IPS-18c (cell line): ENCODE data around the gene ZNF614.
"Not testable (repeated sequence)": the region's sequence is repeated elsewhere in the genome, so short reads cannot be mapped to it uniquely, and the experiment has no call there.

Experiments
- H3K4me3 ChIP-seq: 2 replicates; pipeline ENCODE4 v1.7.0; 2013; ENCODE audit warnings: low read depth, mild to moderate bottlenecking, low read length, moderate library complexity; ENCODE audit not compliant: insufficient read depth
- H3K9me3 ChIP-seq: one replicate; pipeline ENCODE4 v1.6.1; 2013; ENCODE audit warnings: mild to moderate bottlenecking, low read length, moderate library complexity; ENCODE audit not compliant: control insufficient read depth, insufficient read depth

Gene ZNF614

GRCh38 chr19:52028027-52028779 lies at the start of gene ZNF614:
ZNF614 (minus strand) TSS chr19:52028379; CDS start chr19:52025745, 2,634 bp downstream.
- Histone ChIP-seq H3K9me3 (peaks cover 9% of the 10 kb centered on the region), H3K4me3 (peak within 1 kb of the TSS; percentile 89)

GRCh38 chr19:52070496-52070895 lies 42.3 kb upstream of the ZNF614 start:
- Histone ChIP-seq H3K9me3 (peaks cover 18% of the 10 kb centered on the region), H3K4me3 (no peak overlapping the region)

GRCh38 chr19:52069653-52070052 lies 41.5 kb upstream of the ZNF614 start:
- no peak overlapping the region for H3K4me3 ChIP-seq

GRCh38 chr19:52066258-52066863 lies 38.2 kb upstream of the ZNF614 start:
- H3K9me3 ChIP-seq: peaks cover 22% of the 10 kb centered on the region

More at GRCh38 chr19:52069653-52070052, 41.5 kb upstream of the ZNF614 start:
- H3K9me3 ChIP-seq: peaks cover 22% of the 10 kb centered on the region

GRCh38 chr19:52065399-52065798 lies 37.2 kb upstream of the ZNF614 start:
- peaks cover 20% of the 10 kb centered on the region for H3K9me3 ChIP-seq
- H3K4me3 ChIP-seq: no peak overlapping the region

More at GRCh38 chr19:52066258-52066863, 38.2 kb upstream of the ZNF614 start:
- H3K4me3 ChIP-seq: no peak overlapping the region

GRCh38 chr19:52056480-52056879 lies 28.3 kb upstream of the ZNF614 start:
- H3K4me3 ChIP-seq, H3K9me3 ChIP-seq: not testable (repeated sequence)

GRCh38 chr19:52051736-52052135 lies 23.6 kb upstream of the ZNF614 start:
- not testable (repeated sequence) for H3K4me3 ChIP-seq, H3K9me3 ChIP-seq

- peak within 1 kb of the TSS; percentile 84 for H3K4me3 ChIP-seq
- no peaks in the 10 kb centered on the region for H3K9me3 ChIP-seq
Observed at GRCh38 chr19:52048555-52049501, 20.6 kb upstream of the ZNF614 start, which contains the start of gene ZNF432. ZNF432 (minus strand) TSS chr19:52048838; CDS start chr19:52046868, 1,970 bp downstream.

GRCh38 chr19:52039169-52039568 lies 11.0 kb upstream of the ZNF614 start:
- H3K9me3 ChIP-seq: peaks cover 15% of the 10 kb centered on the region

GRCh38 chr19:52034051-52034728 lies 6.0 kb upstream of the ZNF614 start:
- H3K4me3 ChIP-seq: no peak overlapping the region

More at GRCh38 chr19:52039169-52039568, 11.0 kb upstream of the ZNF614 start:
- H3K4me3 ChIP-seq: no peak overlapping the region

GRCh38 chr19:52028780-52029123 lies 573 bp upstream of the ZNF614 start:
- H3K4me3 ChIP-seq: peak overlapping the region; percentile 89
- H3K9me3 ChIP-seq: peaks cover 10% of the 10 kb centered on the region

More at GRCh38 chr19:52034051-52034728, 6.0 kb upstream of the ZNF614 start:
- H3K9me3 ChIP-seq: peaks cover 24% of the 10 kb centered on the region

- H3K9me3 ChIP-seq: peaks cover 11% of the 10 kb centered on the region
- H3K4me3 ChIP-seq: not testable (repeated sequence)
Observed at GRCh38 chr19:52026255-52026990, 1.8 kb downstream of the ZNF614 start.

GRCh38 chr19:52024478-52024877 lies 3.7 kb downstream of the ZNF614 start:
- not testable (repeated sequence) for H3K4me3 ChIP-seq
- H3K9me3 ChIP-seq: peaks cover 11% of the 10 kb centered on the region

GRCh38 chr19:52022193-52022592 lies 6.0 kb downstream of the ZNF614 start:
- H3K4me3 ChIP-seq: no peak overlapping the region
- peaks cover 11% of the 10 kb centered on the region for H3K9me3 ChIP-seq

GRCh38 chr19:52020506-52020905 lies 7.7 kb downstream of the ZNF614 start:
- Histone ChIP-seq H3K4me3 (no peak overlapping the region), H3K9me3 (peaks cover 11% of the 10 kb centered on the region)

GRCh38 chr19:52010674-52011073 lies 17.5 kb downstream of the ZNF614 start:
- no peaks in the 10 kb centered on the region for H3K9me3 ChIP-seq
- H3K4me3 ChIP-seq: no peak overlapping the region
